GM19193 (cell line): ENCODE results near the gene ALK.

Experiments used
- POLR2A ChIP-seq: IDR thresholded peaks from 4 replicates; pipeline ENCODE4 v1.6.1; 2011; ENCODE audit not compliant: insufficient read depth, insufficient read length; ENCODE audit errors: extremely low read depth

ALK gene

GRCh38 chr2:29397713-29398112, 523.7 kb downstream of the ALK start:
- no peak for TF ChIP-seq POLR2A

GRCh38 chr2:29397039-29397438, 524.3 kb downstream of the ALK start:
- no peak for TF ChIP-seq POLR2A

DNA sequence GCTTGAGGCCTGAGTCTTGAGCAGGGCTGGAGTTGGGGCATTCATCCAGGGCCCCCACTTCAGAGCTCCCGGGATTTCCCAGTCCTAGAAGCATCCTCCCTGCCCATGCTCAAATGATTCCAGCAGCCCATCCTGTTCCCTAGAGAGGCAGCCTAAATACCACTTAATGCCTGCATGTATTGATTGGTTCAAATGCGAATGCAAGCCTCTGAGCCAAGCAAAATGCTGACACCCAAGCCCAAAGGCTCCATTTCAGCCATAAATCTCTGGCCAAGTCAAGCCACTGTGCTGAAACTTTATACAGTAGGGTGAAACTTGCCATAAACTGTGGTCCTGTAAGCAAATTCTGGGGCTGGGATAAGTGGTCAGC, 526.4 kb downstream of the ALK start:
- no peak for TF ChIP-seq POLR2A

DNA sequence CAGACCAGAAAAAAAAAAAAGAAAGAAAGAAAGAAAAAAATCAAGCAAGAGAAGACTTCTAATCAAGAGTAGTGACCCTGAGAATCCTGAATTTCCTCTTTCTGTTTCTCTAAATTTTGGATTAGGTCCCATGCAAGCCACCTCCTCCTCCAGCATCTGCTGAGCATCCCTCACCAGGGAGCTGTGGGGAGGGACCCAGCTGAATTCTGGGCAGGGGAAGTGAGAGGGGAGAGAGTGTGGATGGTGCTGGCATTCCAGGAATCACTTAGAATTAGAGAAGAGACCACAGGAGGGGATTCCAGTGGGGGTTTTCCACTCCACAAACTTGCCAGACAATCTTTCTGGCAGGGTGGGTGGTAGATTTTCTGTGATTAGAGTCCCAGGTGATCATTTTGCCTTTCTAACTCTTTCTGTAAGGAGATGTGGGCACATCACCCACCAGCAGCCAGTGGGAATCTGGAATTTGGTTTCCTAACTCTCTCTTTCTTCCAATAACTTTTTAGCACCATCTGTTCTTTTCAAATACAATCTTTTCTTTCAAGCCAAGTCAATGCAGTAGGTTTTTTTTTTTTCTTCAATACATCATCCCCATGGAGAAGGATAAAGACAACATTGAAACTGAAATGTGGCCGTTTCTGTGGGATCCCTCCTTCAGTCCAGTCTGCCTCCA, 526.9 kb downstream of the ALK start:
- TF ChIP-seq POLR2A: no peak

DNA sequence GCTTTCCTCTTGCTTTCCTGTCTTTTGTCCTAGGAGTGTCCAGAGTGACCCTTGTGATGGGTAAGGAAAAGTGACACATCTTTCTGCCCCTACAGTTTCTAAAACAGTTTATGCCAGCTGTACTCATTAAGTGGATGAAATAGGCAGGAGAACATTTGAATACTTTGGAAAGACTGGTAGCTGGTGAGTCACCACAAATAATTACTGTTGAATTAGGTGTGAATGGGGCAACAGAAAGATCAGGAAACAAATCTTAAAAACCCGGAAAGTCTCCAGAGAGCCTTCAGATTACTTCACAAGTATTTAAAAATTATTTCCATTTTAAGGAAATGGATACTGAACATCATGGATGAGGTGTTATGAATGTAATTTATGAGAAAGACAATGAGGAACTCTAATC, 527.7 kb downstream of the ALK start:
- TF ChIP-seq POLR2A: no peak

GRCh38 chr2:29392774-29393173, 528.6 kb downstream of the ALK start:
- no peak for TF ChIP-seq POLR2A

DNA sequence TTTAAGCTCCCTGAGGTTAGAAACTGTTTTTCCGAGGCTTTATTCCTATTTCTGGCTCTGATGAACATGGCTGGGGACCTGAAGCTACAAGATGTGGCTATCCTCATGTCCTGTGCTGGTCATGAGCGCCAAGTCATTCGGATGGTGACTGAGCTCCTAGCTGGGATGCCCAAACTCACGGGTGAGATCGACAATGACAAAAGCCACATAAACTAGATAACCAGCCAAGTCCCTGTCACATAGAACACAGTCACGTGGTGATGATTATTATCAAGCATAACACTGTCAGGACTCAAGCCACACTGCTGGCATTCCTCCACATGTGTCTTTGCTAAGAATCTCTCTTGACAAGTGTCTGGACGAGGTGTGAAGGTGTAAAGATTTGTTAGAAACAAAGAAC, 531.2 kb downstream of the ALK start:
- TF ChIP-seq POLR2A: no peak

DNA sequence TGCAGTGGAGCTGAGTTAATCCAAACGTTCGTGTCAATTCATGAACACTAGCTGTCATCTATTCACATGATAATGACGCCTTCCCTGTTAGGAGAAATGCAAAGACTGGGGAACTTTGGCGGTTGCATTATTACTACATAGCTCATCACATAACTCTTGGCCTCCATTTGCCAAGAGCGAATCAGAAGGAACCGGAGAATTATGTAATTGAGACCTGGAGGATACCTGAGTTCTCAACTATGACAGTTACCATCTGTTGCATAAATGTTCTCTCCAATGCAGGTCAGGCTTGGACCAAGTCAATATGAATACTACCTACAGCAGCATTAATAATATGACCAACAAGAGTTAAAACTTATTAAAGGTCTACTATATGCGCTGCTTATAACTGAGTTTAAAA, 531.7 kb downstream of the ALK start:
- TF ChIP-seq POLR2A: no peak

- no peak for TF ChIP-seq POLR2A
Measured at GRCh38 chr2:29388071-29388470, 533.3 kb downstream of the ALK start.

GRCh38 chr2:29382486-29382885, 538.9 kb downstream of the ALK start:
- TF ChIP-seq POLR2A: no peak

GRCh38 chr2:29377788-29378187, 543.6 kb downstream of the ALK start:
- TF ChIP-seq POLR2A: no peak

GRCh38 chr2:29376541-29376940, 544.8 kb downstream of the ALK start:
- TF ChIP-seq POLR2A: no peak

DNA sequence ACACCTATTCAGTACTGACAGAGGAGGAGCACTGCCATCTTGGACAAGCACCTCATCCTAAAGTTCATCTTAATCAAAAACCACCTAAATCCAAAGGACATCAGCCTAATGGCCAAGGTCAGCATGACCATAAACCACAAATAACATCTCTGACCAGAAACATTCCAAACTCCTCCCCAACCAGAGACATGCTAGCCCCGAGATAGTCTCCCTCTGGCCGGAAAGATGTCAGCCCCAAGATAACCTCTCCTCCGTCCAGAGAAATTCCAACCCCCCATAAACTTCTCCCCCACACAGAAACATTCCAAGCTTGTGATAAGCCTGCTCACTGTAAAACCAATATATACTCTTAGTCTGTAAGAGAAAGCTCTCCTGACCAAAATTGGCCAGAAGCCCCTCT, 545.5 kb downstream of the ALK start:
- no peak for TF ChIP-seq POLR2A

DNA sequence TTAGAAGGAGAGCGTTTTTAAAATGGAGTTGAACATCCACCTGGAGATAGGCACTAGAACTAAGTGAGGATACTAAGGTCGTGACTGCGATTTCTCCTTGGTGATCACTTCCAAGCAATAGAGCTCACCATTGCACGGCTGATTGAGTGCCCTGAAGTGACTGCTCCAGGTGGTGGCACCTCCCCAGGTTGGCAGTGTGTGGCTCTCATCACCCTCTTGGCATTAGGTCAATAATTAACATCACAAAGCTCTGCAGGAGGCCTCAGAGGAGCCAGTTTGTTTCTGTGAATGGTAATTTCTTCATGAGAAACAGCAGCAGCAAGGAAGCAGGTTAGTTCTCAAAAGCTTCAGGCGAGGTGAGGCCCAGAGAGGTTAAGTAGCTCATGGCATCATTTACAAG, 546.6 kb downstream of the ALK start:
- TF ChIP-seq POLR2A: no peak

GRCh38 chr2:29373870-29374269, 547.5 kb downstream of the ALK start:
- TF ChIP-seq POLR2A: no peak

DNA sequence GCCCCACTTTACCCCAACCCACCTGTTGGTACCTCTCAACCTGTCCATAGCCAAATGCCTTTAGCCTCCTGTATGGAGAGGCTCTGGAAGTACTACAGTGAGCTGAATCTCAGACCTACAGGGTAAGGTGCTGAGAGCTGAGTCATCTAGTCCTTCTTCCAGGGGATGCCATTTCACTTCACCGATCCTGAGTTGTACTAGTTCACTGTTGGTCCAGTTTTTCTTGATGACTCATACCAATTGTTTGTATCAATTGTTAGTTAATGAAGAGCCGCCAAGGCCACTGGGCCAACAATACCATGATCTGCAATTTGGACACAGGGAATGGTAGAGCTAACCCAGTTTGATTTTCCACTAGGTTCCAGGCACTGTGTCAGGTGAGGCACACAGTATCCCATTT, 549.2 kb downstream of the ALK start:
- TF ChIP-seq POLR2A: no peak

DNA sequence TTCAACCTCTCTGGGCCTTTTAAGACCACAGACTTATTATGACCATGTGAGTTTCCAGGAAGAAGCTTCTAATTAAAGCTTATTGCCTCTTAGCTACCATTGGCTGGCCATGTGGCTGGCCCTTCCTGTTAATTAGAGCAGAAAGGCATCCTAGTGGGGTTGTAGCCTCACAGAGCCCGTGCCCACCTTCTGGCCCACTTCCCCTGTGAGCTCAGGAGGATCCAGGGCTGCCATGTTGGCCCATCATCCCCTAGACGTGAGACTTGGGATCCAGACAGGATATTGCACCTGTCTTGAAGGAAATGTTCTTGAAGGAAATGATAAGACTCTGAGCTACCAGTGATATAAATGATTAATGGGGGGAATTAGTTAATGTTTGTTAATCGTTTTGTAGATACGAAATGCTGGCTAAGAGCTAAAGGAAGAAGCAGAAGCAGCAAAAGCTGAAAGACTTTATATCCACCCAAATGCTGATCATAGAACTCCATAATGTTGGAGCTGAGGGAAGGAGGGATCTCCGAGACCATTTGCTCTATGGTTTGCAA, 550.7 kb downstream of the ALK start:
- TF ChIP-seq POLR2A: no peak

DNA sequence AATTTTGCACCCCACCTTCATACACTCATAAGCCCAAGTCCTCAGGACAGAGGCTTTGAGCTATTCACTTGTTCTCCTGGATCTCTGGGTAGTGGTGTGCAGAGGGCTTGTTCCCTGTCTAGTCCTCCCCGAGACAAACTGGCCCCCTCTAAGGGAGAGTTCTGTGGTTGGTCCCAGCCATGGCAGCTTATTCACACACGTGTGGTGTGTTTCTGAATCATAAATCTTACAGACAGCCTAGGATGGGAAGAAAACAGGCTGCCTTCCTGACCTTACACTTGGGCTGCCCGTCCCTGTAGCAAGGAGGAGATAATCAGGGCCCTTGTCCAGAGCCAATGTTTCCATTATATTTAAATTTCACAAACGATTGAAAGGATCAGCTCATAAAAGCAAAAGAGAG, 551.2 kb downstream of the ALK start:
- no peak for TF ChIP-seq POLR2A

GRCh38 chr2:29368659-29369040, 552.7 kb downstream of the ALK start:
- TF ChIP-seq POLR2A: no peak
